Kidney glomerular epithelial cell (primary cell): ENCODE data around the gene FGF12.

ENCODE experiments used
- DNase-seq: peaks from one replicate; lab custom pipeline; 2025; lab: John Stamatoyannopoulos, UW

FGF12 gene

DNA sequence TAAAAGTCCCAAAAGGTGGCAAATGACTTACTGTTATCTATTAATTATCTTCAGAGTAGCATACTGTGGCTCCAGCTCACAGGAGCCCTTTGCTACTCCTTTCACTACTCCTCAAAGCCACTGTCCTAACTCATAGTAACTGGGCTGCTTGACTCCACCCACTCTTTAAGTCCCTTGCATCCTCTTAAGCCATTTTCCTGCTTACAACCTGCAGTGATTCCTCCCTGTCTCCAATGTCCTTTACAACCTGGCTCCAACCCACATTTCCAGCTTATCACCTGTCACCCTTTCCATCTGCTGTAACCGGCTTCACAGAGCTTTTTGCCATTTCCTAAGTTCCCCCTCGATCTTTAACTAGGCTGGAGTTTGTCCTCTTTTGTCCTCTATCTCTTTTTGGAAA, 388.1 kb downstream of the FGF12 start:
- DNase-seq: no peak

DNA sequence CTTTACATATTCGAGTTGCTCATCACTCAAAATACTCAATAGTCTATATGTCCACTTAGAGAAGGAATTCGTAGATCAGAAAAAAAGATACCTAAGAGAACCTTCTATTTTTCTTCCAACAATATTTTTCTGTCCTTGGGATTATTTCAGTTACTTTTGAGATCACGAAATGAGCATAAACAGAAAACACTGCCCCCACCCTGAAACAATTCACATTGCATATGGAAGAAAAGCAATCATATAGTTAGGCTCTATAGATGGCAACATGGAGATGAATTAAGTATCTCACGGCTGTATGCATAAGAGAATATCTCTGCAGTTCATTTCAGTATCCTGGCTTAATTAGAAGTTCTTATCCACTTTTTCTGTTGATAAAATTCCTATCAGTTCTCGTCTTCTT, 391.1 kb downstream of the FGF12 start:
- DNase-seq: no peak

DNA sequence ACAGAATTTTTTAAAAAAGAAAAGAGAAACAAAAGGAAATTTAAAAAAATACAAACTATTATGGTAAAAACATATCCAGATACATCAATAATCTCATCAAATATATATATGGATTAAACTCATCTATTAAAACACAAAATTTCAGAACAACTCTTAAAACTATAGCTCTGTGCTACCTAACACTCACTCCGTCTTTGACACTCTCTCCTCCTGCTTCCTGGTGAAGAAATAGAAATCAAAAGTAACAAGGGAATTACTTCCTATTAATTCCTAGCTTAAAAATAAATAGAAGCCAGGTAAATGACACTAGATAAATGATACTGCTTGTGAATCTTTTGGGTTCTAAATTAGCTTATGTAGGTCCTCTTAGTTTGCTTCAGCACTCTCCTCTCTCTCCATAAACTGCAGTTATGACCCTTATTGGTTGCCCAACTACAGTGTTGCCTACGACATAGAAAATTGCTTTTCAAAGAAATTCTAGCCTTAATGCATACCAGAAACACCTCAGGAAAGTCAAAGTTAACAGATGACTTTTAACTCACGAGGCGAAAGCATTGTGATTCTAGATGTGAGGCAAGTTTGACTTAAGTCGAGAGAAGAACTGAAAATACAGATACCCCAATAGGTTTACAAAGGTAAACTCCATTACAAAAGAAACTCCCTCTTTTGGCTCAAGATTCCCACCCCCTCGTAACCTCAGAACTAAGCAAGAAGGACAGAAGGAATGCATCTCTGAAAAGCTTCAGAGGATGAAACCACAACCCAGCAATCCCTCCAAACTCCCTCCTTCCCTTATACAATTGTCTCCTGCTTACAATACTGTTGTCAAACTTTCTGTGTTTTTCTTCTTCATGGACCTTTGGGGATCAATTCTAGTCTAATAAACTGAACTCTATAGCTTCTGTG, 394.7 kb downstream of the FGF12 start:
- DNase-seq: no peak

DNA sequence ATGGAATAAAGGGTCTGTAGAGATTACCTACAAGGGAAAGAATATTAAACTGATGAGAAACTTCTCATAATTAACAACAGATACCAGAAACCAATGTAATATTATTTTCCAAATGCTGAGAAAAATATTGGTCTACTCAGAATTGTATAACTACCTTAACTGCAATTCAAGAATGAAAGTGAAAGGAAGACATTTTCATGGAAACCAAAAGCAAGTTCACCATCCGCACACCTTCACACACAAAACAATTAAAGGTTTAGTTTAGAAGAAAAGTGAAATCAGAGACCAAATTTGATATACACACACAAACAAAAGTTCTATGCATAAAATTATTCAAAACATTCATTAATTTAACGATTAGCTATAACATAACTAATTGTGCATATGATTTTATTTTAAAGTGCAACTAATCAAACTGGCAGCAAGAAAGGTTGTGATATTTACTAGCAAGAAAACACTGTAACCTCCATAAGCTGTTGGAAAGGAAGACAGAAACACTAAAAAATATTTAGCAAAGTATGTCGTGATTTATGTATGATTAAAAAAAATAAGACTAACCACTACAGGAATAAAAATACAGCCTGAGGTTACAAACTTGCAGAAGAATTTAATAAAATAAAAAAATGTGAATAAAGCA, 395.5 kb downstream of the FGF12 start:
- DNase-seq: no peak

DNA sequence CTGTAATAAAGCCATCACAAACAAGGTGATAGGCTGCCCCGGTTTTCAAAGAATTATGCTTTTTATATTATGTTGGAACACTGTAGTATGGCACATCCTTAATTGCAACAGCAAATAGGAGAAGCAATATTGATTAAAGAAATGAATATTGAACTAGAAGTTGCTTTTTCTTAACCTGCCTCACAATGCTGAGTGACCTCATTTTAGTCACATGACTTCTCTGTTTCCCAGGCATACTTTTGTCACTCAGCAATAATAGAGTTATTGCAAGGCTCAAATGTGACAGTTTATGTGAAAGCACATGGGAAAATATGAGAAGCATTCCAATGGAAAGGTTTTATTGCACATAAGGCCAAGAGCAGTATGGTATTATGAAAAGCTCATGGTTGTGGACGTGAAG, 400.7 kb downstream of the FGF12 start:
- no peak for DNase-seq

DNA sequence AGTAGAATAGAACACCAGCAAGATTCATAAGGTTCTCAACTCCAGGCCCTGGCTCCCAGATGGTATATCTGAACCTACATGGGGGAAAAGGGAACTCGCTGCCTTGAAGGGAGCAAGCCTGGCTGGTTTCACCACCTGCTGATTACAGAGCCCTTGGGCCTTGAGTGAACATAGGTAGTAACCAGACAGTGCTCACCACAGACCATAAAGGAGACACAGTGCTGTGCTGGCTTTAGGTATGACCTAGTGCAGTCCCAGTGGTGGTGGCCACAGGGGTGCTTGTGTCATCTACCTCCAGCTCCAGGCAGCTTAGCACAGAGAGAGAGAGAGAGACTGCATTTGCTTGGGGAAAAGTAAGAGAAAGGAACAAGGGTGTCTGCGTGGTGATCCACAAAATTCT, 409.8 kb downstream of the FGF12 start:
- DNase-seq: no peak

DNA sequence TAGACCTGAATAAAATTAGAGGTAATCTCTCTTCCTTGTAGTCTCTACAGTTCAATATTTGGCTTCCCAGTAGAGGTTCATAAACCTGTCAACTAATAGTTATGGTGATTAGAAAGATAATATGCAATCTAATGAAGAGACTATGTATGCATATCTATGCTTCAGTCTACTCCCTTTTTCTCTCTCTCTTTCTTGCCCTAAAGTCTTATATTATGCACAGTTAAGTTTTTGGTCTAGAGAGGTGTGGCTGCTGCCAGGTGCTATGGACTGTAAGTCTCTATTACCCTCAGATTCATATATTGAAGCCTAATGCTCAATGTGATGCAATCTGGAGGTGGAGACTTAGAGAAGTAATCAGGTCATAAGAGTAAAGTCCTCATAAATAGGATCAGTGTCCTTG, 413.7 kb downstream of the FGF12 start:
- no peak for DNase-seq

DNA sequence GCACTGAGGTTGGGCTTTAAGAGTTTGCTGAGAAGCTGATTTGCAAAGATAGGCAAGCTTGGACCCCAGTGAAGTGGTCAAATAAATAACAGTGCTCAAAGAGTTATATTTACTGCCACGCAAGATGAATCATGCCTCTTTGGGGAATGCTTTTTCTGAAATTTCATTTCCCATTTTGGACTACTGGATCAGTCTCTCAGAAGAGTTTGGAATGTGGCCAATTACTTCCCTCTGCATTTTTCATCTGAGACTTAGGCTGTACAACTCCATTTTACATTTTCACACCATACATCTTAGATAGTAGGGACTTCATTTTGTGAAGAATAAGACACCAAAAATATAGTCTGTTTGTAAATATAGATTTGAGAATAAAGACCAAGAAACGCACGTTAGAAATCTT, 419.7 kb downstream of the FGF12 start:
- DNase-seq: no peak

DNA sequence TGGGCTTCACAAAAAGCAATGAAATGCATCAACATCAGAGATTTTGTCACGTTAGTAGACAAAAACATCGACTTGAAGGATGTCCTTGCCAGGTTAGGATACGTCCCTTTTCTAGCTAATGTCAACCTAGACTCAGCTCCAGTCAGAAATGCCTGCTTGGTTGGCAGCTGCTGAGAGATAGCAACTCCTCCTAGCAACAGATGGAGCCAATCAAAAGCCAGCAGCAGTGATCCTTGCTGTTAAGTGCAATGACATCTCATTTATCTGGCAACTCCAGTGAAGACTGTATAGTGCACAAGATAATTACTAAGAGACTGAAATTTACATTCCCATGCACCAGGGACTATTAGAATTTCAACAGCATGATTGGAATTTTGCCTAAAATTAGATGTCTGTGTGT, 424.1 kb downstream of the FGF12 start:
- DNase-seq: no peak

DNA sequence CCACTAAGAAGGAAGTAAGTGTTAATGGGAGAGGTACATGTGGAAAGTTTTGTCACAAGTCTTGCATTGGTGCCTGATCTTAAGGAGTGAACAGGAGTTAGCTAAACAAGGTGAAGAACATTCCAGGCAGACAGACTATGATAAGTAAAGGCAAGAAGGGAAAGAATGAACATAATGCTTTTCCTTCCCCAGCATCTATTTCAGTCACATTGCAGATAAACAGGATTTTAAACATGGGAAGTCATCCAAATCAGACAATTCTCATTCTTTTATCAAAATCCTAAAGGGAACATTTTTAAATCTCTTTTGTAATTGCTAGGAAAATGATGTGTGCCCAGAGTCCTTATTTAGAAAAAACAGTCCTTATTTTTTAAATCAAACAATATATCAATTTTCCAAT, 424.6 kb downstream of the FGF12 start:
- no peak for DNase-seq

DNA sequence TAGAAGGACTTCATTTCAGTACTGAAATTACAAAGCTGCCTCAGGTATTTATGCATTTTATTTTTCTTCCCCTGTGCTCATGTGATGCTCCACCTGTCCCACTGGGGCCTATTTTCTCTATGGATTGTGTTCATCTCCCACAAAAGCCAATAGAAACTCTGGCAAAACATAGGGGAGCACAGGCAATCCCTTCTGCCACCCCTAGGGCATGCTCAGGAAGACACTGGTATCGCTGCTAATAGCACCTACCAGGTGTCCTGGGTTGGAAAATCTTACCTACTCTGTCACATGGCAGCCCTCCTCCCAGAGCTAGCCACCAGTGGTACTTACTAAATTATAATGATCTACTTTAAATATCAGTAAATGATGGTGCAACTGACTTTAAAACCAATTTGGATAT, 427.4 kb downstream of the FGF12 start:
- no peak for DNase-seq

DNA sequence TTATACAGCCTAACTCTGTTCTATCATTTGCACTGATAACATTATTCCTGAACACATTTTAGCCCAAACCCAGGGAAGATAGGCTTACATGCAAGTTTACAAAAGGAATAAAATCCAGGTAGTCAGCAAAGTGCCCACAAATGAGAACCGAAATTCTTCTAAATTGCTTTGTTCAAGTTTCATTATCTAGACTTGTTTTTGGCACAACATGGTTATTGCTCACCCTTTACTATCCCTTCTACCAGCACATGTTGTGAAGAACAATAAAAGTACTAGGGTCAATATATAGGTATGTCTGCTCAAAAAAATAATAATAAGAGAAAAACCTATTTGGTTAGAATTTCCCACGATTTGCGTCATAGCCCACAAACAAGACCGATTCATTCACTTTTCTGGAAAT, 430.5 kb downstream of the FGF12 start:
- no peak for DNase-seq

DNA sequence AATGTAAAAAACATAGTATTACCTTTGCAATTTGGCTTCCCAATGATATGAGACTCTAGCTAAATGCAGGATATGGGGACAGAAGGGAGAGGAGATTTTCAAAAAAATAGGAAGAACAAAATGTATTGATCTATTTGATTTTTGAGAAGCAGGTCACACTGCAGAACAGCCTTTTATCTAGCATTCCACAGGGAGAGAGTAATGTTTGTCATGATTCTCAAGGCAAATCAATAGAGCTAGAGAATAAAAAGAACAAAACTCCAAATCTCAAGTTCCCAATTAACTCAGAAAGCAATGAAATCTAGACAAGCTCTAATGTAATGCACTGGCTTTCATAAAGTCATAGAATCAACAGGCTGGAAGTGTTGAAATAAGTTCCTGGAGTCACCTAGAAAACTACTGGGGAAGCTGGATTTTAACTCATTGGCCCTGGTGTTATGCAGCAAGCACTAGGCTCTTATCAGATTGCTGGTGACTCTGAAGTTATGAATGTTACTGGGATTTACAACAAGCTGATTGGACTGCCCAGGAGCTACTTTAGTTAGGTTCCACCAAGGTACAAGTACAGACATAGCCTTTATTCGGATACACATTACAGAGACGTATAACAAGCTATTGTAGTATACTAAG, 442.8 kb downstream of the FGF12 start:
- DNase-seq: no peak

DNA sequence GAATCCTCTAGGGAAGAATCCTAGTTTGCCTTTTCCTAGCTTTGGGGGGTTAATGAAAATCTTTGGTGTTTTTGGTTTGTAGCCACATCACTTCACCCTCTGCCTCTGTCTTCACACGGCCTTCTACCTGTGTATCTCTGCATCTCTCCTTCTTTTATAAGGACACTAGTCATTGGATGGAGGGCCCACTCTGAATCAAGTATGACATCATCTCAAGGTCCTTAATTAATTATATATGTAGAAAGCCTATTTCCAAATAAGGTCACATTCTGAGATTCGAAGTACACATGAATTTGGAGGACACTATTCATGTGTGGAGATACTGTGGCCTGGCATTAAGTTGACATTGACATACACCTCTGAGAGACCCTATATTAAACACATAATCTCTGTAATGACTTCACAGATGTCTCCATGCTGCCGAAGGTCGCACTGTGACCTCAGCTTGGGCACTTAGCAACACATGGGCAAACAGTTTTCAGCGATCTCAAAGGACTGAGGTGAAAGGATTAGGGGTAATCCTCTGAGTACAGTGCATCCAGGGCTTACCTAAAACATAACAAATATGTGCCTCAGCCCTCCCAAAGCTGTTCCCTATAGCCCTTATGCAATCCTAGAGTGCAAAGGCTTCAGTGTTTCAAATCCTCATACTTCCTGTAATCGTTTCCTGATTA, 446.0 kb downstream of the FGF12 start:
- DNase-seq: no peak

DNA sequence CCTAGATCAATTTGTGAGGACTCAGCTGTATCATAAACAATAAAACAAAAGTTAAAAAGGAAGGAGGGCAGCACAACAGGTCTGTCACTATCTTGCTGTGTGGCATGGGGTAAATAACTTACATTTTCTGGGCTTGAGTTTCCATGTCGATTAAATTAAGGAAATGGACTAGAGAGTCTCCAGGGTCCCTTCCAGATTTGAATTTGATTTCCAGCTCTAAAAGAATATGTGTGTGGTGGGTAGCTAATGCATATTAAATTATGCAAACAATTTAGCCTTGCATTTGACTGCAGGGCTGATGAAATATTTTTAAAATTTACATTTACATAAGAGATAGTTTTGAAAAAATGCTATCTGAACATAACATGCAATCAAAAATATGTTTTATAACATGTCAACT, 447.7 kb downstream of the FGF12 start:
- no peak for DNase-seq

DNA sequence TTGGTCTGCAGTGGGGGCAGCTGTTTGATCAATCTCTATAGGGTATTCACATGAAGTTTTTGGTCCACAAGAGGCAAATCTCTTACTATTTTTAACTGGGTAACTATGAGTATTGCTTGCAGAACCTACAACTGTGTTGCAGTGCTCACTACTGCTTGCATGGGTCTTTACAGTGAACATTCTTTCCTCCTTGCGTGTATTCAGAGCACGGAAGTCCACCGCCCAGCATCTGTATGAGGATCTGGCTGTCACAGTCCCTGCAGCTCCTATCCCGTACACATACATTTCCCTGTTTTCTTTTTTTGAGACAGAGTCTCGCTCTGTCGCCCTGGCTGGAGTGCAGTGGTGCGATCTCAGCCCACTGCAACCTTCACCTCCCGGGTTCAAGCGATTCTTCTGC, 449.9 kb downstream of the FGF12 start:
- DNase-seq: no peak

DNA sequence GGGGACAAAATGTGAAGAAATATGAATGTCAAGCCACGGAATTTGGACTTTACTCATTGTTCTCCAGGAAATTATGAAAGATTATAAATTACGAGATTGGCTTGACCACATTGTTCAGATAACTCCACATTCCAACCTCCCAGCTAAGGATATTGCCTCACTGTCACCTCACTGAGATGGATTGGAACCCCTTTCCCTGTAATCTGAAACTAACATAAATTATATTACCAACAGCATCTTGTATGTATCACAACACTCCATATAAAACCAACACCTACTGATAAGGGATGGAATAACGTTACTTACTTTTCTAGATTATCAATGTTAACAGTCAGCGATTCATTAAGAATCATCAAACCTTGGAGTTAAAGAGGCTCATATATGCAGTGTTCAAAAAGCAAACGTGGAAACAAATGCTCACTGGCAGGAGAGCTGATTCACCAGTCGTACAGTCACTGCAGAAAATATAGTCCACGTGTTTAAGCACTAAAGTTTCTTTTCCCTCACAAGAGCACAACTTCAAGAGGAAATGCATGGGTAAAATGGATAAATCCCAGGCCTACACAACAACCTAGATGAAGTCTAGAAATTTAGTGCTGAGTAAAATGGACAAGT, 451.5 kb downstream of the FGF12 start:
- DNase-seq: no peak

DNA sequence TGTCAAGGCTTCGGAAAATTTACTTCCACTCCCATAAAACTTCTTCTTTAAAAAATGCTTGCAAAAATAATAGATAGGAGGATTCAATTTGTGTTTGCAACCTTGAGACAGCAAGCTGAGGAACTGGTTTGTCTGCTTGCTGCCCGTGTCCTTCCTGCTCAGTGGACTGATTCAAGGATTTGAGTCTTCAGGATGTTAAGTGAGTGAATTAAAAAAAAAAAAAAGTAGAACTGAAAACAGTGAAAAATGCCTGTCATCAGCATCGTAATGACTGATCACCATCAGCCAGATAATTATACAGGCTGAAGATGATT, 453.7 kb downstream of the FGF12 start:
- DNase-seq: no peak

DNA sequence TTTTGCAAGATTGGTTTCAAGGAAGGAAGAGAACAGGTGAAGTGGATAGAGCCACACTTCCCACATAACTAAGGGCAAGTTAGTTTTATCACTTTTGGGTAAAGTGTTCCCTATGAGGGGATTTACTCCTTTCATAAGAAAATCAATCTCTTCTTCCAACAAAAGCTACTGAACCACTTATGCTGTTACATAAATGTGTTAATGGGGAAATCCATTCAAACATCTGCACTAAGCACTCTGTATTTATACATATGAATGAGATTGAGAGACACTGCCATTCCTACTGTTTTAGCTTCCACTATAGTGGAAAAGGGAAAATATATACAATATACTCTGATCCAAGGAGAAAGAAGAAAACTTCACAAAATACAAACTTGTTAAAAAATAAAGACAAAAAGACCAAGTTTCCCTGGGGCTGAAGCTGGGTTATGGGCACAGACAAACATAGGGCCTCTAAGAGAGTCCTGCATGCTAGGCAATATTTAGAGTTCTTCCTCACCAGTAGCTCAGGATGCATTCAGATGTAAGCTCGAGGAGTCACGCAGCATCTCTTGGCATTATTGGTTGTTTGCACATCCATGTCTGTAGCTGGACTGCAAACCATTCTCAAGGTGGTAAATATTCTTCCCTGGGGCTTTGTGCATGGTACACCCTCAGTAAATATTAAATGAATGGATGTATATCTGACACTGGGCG, 454.2 kb downstream of the FGF12 start:
- no peak for DNase-seq

DNA sequence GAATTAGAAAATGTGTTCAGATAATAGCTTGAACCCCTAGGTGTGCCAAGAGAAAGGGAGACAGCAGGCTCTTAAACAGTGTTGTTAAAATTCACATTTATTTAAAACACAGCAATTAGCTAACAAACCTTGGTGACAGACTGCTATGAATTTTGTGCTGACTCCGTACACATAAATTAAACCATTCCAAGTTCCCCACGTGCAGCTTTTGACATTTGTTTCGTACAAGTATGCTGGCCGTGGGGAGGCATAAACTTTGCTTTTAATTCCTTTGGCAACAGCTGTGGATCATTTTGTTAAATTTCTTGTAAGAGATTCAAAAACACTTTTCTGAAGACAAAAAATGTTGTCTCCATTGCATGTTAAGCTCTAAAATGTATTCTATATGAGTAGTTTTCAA, 465.3 kb downstream of the FGF12 start:
- no peak for DNase-seq

DNA sequence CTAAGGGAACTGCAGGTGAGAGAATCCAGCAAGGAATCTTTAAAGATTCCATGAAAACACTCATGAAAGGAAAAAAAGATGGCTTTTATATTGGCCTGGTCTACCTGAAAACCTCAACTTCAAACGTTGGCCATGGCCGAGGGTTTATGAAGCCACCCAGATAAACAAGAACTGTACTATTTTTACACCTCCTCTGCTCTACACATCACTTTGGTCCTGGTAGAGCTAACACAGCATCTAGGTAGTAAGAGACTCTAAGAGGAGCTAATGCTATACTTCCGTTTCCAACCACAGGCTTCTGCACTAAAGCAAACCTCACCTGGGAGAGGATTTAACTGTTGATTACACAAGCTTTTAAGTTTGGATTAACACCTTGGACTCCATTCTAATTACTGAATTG, 466.2 kb downstream of the FGF12 start:
- DNase-seq: no peak
